Suppressor macrophage treated with lipopolysaccharide for 4 hours (primary cell): ENCODE results near the gene AFF3.

Experiments
- DNase-seq: peaks from one replicate; pipeline ENCODE4 v3.0.0-alpha.2; 2020

AFF3 gene

DNA sequence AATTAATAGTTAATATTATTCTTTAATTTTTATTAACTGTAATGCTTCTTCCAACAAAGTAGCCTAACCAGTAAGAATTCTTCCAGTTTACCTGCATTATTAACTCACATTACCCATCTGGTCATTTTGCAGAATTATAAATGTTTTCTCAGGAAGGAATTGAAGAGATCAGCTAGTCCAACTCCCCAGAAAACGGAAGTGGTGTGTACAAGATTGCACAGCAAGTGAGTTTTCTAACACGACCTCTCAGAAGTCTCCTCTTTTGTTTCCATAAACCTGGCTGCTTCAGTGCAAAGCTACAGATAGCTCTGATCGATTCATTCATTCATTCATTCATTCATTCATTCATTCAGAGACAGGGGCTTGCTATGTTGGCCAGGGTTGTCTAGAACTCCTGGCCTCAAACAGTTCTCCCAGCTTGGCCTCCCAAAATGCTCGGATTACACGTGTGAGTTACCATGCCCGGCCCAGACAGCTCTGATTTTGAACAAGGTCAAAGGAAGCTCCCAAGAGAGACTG is 523.8 kb downstream of the AFF3 start:
- no peak for DNase-seq

DNA sequence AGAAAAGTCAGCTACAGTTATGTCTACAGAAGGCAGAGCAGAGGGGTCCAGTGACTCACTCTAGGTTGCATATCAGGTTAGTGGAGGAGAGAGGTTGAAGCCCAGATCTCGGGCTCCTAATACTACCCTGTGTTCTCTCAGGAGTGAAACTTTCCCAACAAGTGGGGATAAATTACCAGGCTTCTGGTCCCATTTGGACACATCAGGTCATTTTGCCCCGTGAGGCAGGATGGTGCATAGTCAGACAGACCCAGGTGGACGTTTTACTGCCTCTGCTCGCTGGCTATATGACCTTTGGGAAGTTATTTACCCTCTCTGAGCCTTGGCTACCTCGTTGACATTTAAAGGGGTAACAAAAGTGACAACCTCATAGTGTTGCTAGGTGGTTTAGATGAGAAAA is 524.6 kb downstream of the AFF3 start:
- DNase-seq, result no peak

DNA sequence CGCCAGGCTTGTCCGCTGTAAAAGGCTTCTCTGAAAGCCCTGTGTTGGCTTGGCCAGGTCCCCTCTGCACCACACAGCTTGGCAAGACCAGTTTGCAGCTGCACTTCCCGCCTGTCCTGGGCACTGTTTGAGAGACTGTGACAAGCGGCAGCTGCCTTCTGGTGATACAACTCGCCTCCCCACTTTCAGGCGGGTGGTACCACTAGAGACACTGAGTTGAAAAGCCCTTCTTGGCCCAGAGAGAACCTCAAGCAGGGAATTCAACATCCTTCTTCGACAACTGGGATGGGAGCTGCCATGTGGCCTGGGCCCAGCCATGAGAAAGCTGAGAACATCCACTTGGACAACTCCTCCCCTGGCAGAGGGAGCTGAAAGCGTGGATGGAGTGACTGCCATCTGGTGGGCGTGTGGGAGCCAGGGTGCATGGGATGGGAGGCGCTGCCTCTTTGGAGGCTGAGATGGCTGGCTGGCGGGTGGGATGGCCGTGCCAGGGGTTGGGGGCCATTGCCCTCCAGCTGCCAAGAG is 527.1 kb downstream of the AFF3 start:
- no peak for DNase-seq

DNA sequence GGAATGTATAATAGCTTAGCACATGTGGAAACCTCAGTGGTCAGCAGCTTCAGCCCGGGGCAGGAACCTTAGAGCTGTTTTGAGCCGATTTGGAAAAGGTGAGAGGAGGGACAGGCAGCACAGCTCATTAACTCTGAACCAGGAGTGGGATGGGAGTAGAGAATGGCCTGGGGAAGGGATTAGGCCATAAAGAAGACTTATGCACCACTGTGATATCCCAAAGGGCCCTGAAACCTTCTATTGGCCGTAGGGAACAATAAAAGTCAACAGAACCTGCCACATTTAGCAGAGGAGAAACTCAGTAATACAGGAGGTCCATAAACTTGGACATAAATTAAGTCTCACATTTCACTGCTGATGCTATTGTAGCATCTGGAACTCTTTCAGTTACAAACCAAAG is 528.4 kb downstream of the AFF3 start:
- no peak for DNase-seq

DNA sequence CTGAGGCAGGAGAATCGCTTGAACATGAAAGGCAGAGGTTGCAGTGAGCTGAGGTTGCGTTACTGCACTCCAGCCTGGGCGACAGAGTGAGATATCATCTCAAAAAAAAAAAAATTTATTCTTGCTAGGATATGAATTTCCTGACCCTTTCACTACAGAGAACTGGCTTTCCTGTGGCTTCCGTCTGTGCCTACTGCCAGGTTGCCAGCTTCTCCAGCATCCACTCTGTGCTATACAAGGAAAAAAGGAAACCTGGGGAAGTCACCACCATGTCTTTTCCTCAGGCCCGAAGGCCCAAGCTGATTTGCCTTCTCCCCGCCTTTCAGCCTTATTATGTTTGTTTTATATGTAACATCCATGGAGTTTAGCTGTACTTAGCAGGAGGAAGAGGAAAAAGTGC is 530.6 kb downstream of the AFF3 start:
- no peak for DNase-seq

DNA sequence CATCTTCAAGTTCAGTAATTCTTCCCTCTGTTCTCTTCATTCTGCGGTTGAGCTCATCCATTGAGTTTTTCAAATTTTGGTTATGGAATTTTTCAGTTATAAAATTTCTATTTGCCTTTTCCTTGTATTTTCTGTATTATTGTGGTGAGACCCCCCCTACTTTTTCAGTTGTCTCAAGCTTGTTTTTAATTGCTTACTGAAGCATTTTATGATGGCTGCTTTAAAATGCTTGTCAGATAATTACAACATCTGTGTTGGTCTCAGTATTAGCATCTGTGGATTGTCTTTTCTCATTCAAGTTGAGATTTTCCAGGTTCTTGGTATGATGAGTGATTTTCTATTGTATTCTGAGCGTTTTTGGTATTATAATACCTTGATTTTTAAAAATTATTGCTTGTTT is 531.4 kb downstream of the AFF3 start:
- no peak for DNase-seq

DNA sequence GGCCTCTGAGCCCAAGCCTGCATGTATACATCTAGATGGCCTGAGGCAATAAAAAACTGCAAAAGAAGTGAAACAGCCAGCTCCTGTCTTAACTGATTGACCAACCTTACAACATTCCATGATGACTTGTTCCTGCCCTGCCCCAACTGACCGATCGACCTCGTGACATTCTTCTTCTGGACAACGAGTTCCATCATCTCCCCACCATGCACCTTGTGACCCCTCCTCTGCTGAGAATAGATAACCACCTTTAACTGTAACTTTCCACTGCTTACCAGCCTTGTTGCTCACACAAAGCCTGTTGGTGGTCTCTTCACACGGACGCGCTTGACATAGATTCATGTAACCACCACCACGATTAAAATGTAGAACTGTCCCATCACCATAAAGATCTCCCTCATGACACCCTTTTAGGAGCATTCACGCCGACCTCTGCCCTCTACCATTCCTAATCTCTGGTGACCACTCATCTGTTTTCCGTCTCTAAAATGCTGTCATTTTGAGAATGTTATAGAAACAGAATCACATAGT is 532.5 kb downstream of the AFF3 start:
- DNase-seq, result no peak

DNA sequence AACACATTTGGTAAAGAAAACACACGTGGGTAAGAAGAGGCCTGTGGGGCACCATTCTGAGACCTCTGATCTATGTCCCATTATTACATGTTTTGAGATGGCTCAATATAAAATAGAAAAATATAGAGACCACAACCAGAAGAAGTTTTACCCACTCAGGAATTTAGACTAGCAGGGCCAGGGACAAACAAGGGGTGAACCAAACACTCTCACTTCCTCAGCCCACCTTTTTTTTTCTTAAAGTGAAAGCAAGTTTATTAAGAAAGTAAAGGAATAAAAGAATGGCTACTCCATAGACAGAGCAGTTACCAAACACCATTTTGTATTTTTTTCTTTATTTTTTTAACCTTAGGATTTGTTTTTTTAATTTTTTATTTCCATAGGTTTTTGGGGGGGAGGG is 533.5 kb downstream of the AFF3 start:
- no peak for DNase-seq

DNA sequence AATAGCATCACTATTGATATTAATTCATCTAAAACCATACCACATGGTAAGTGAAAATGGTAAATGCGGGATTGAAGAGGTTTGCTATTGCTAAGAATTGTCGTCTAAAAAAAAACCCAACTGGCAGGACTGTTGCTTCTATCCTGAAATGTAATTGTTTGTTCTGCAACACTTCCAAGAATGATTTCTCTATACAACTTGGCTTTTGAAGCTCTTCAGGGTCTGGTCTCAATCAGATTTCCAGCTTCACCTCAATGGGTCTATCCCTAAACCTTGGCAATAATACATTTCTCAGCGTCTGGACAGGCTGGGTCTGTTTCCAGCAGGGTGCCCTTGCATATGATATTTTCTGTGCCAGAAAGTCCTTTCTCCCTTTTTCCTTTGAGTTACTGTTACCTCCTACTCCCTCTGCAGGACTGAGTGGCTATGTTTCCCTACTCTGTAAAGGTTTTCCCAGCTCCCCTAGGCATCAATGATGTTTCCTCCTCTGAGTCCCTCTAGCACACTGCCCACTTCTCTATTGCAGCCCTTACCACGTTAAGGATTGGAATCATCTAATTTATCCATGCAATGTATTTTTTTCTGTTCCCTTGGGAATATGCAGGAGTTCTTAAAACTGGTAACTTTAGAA is 534.4 kb downstream of the AFF3 start:
- DNase-seq, result no peak

DNA sequence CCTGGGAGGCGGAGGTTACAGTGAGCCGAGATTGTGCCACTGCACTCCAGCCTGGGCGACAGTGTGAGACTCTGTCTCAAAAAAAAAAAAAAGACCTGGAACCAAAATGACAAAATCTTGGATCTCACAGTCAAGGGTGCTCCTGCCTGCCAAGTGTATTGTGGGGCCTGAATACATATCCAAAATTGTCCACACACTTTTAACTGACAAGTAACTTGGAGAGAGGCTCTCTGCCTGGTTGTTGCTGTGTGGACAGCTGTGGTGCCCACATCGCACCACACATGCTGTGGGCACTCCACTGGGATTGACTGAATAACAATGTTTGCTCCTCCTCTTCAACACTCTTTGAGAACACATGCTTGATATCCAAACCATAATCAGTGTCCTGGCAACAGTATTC is 534.9 kb downstream of the AFF3 start:
- no peak for DNase-seq

DNA sequence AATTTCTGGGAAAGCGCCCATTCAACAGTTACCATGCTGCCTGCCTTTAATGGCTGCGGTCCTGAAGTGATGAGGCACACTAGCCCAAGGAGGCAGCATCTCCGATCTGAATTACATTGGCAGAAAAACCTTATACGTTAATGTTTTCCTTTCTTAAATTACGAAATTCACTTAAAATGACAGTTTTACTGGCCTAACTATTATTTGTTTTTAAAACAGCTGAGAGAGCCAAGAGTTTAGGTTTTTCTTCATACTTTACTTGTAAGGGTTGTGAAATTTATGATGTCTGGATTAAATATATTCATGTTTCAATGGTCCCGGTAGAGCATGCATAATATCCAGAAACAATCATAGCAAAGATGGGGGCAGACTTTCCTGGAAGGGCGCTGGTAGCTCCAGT is 537.4 kb downstream of the AFF3 start:
- no peak for DNase-seq

DNA sequence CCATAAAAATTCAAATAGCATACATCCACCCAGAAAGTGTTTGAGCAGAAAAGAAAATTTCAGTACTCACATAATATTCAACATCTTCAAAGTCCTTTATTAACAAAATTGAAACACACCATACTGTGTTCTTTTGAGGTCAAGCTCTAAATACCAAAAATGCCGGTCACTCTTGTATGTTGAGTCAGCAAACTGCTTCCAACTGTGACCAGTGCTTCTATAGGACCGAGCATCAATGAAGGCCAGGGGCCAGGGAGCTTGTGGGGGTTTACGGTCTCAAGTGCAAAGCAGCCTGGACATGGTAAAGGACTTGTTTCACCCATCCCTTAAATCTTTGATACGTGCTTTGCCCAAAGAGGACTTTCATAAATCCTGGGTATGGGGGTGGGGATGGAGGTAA is 539.9 kb downstream of the AFF3 start:
- DNase-seq, result no peak

DNA sequence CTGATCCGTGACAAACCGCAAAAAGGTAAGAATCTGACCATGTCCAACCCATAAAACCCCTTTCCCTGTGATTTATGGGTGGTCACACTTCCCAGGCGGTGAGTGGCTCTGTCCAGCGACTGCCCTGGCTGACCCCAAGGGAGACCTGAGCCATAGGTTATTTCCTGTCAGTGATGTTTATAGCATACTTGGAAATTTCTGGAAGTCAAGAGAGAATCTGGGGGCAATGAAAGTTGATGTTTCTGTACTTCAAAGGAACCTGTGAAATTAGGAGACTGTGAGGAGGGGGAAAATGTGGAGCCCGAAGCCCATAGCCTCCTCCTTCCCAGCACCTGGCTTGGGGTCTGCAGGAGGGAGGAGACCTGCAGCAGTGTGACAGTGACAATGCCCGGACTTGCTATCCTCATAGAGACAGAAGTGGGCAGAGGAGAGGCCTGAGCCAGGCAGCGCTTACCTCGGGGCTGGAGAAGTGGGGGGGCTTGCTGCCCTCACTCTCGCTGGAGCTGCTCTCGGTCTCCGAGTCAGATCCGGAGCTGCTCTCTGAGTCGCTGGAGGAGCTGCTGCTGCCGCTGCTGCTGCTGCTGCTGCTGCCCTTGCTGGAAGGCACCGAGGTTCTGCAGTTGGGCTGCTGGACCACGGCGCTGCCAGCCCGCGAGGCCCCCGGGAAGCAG is 541.3 kb downstream of the AFF3 start:
- DNase-seq, result no peak

DNA sequence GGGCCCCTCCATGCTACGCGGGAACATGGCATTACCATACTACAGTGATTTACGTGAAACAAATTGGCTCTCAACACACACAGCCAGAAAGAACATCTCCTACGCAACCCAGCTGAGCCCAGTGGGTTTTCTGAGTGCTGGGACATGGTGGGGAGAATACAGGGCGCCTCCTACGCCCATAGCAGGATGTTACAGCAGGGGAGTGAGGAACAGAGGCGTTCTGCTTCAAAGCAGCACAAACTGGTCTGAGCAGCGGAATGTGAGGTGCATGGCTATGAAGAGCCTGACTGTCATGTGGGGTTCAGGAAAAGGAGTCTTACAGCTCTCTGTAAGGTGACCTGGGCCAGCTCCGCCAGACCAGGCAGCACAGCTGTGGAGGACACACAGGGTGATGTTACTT is 543.9 kb downstream of the AFF3 start:
- no peak for DNase-seq

DNA sequence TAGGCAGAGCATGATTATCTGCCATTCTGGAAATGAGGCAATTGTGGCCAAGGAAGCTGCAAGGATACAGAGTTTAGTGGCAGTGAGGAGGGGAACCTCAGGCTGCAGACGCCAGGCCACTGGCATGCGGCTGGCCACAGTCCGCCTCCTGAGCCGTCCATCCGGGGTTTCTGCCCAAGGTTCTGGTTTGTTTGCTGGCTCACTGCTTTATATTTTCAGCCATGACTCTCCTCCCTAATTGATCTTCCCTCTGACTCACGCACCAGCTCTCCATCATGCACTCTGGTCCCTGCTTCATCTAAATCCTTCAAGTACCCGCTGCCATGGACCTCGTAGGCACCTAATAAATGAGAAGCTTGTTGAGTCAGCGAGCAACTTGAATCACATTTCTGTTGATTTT is 544.8 kb downstream of the AFF3 start:
- DNase-seq, result no peak

DNA sequence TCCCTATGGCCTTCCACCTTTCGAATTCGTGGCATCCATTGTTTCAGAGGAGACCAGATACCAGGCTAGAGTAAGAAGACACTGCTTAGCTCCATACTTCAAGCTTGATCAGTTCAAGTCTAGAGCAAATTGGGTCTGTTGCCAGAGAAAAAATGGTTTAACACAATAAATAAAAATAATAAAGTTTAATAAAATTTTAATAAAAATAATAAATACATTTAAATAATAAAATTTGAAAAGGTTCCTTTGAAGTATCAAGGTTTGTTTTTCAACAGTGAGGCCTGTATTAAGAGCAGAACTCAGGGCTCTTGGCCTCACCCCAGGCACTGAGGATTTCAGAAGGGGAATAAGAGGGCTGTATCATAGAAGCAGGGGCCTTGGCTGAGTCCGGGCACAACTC is 547.0 kb downstream of the AFF3 start:
- no peak for DNase-seq

DNA sequence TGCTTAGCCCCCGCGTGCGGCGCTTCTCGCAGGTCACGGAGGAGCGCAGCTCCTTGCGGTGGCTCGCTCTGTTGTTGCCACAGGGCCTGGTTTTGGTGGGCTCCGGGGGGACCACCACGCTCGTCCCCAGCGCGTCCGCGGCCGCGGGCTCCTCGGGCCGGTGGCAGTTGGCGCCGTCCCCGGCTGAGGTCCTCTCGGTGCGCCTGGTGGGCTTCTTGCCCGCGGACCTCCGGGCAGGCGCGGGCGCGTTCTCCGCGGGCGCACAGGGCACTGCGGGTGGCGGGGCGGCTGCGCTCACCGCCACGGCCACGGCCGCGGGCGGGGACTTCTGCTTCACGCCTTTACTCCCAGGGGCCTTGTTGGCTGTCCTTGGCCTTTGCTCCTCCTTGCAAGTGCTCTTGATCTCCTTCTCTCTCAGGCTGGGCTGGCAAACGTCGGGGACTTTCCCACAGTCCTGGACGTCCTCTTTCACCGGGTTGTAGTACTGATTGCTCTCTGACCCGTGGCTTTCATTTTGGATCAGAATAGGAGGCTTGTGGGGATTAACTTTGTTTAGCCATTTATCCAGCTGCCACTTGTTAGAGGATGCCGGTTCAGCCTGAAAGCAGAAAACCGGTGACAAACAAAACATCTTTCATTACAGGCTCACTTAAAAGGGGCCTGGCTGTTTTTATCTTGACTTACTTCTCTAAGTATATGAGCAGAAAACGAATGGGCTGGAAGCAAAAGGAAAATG is 548.5 kb downstream of the AFF3 start:
- no peak for DNase-seq

DNA sequence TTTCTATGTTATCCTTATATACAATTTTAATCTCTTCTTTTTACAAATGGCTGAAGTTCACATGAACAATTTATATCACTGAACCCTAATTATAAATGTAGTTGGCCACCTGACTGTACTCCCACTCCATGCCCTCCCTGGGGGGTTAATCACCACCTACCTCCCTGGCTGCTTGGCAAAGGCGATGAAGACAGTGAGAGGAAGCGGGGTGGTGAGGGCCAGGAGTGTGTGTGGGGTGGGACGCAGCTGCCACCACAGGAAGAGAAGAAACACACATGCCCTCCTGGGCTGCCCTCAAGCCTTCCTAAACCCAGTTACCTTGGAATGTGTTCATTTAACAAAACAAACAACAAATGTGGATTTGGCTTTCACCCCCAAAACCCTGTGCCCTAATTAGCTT is 565.6 kb downstream of the AFF3 start:
- DNase-seq, result no peak

DNA sequence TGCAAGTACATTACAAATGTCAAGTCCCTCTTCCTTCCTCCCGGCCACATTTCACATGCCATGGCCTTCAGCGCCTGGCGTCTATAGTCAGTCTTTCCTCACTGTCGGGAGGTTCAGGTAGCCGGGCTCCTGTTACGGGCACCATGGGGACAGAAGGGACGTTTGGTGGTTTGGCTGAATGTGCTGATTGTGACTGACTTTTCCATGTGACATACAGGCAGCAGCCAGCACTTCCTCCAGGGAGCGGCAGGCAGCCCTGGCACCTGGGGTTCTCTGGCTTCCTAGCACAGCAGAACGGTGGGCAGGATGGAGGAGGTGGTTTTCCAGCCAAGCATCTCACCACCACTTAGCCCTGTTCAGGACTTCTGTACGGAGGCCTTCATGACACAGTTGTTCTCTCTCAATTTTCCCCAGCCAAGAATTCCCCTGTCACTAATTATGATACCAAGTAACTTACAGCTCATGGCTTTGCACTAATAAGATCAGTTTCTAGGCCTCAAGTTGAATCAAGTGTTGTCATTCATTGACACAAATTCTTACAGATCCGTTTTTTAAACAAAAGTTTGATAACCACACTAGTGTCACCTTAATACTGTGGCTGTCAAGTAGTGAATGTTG is 568.6 kb downstream of the AFF3 start:
- DNase-seq, result no peak

DNA sequence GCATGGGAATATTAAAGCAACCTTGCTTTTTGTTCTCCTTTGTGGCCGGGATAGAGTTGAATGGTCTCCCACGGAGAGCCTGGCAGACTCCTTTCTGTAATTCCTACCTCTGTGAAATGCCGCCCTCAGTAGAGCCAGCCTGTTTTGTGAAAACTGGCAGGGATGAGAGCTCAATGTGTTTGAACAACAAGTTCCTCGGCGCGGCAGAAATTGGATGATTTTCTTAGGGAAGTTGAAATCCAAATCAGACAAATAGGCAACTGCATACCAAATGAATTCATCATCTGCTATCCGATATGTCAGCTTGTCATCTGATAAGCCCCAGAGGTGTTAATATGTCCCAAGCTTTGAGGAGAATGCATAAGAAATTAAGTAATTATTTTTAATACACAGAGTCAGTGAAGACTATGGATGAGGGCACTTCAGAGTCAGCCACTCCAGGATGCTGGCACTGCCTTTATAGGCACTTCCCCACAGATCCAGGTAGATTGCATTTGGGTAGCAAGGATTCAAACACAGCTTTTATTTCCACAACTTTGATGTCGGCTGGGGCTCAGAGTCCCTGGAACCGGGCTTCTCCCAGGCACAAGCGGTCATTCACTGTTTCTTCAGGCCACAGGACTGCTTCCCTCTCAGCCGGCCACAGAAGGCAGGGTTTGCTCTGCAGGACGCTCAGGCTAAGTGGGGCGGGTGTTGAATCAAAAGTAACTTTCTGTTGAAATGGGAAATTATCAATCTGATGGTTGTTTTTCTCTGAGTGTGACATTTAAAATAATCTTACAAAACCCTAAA is 569.8 kb downstream of the AFF3 start:
- DNase-seq, result no peak

DNA sequence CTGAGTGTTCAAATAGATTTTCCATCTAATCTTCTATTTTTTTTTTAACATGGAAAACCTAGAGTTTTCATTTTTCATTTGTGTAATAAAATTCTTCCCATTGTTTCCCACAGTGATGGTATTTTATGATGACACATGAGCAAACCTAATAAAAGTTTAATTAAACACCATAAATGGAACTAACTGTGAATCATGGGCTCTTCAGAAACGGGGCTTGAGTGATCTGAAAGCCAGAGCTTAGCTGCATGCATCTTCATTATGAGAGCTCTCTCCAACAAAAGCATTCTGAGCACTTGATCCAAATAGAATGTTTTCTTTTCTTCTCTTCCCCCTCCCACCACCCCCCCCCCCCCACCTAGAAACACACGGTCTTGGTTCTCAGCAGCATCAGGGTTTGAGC is 570.4 kb downstream of the AFF3 start:
- DNase-seq, result no peak

DNA sequence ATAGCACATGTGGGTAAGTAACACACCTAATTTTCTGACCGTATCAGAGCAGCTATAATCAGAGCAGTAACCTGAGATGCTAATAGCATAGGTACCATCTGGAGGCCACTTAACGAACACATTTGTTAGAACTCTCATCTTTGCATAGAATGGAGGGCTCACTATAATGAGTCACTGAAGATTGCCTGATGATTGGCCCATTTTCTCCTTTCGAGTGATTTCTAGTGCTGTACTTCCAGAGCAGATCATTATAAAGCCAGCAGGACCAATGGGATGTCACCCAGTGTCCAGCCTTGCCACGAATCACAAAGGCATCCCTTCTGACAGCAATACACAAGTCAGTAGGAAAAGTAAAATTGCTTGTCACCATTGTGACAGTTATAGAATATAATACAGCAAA is 570.9 kb downstream of the AFF3 start:
- DNase-seq, result no peak
